Small intestine (tissue), 7 donors: Measurements from ENCODE around the gene SCT. TPM values are rescaled to one million over a fixed set of nuclear protein-coding genes. Genes with fewer than 3 reads are reported as not detected.

Experiments
- DNase-seq, 2 donors: peaks; one replicate each; pipeline versions ENCODE4 v3.0.0 to v3.0.0-alpha.2; 2013
- FAIRE-seq: peaks from 2 replicates; lab custom pipeline; 2012; peaks lifted over from hg19 to GRCh38; lab: Jason Lieb, UNC
- H3K27ac ChIP-seq, 3 donors: one replicate each; pipeline ENCODE4 v1.5.1; 2013; ENCODE audit warnings: low read length in 2 of 3, mild to moderate bottlenecking in 2 of 3, control low read depth in 1 of 3, inconsistent platforms in 1 of 3, low read depth in 1 of 3, moderate library complexity in 1 of 3
- H3K27me3 ChIP-seq, 3 donors: one replicate each; pipeline ENCODE4 v1.6.1; 2013; ENCODE audit warnings: low read length in 3 of 3, inconsistent platforms in 1 of 3; ENCODE audit not compliant: control insufficient read depth in 3 of 3, insufficient read depth in 3 of 3
- H3K36me3 ChIP-seq, 3 donors: one replicate each; pipeline ENCODE4 v1.6.1; 2013; ENCODE audit warnings: low read length in 3 of 3, inconsistent platforms in 1 of 3, low read depth in 1 of 3, mild to moderate bottlenecking in 1 of 3, moderate library complexity in 1 of 3; ENCODE audit not compliant: control insufficient read depth in 3 of 3, insufficient read depth in 2 of 3
- H3K4me1 ChIP-seq, 3 donors: one replicate each; pipeline ENCODE4 v1.6.1; 2013; ENCODE audit warnings: low read length in 2 of 3, inconsistent platforms in 1 of 3, low read depth in 1 of 3, mild to moderate bottlenecking in 1 of 3, moderate library complexity in 1 of 3; ENCODE audit not compliant: control insufficient read depth in 3 of 3, insufficient read depth in 2 of 3
- H3K4me3 ChIP-seq, 3 donors: one replicate each; pipeline ENCODE4 v1.5.1; 2013; ENCODE audit warnings: low read length in 3 of 3, control low read depth in 1 of 3, inconsistent platforms in 1 of 3, low read depth in 1 of 3, mild to moderate bottlenecking in 1 of 3, moderate library complexity in 1 of 3
- H3K9me3 ChIP-seq, 2 donors: one replicate each; pipeline ENCODE4 v1.6.1; 2013; ENCODE audit warnings: low read depth in 1 of 2, low read length in 1 of 2; ENCODE audit not compliant: control insufficient read depth in 2 of 2, insufficient read depth in 1 of 2
- WGBS, 3 donors: extraction: QIAGEN DNeasy Blood & Tissue Kit; methylation state at CpG; one replicate each; pipeline ENCODE4 v1.1.7; 2013; 5-methylcytosine and 5-hydroxymethylcytosine counted together
- polyA plus RNA-seq, 4 donors: library from polyadenylated mRNA; stranded (reverse) in 3 of 4; unstranded in 1 of 4; fragments of 200-250 nt in 3 of 4; fragments of 120-200 nt in 1 of 4; gene quantifications; one replicate each; pipeline versions ENCODE4 v1.2.1 to v1.2.3, GENCODE V29; 2013
- donor health status: healthy with polysubstance abuse.
- donor health status: control.
- donor health status: control.
- donor health status: Bipolar disorder and iron deficiency.
- donor health status: healthy.

SCT gene
- polyA plus RNA-seq, 4 donors = 4.8 to 114 (median 22.3) TPM

DNA sequence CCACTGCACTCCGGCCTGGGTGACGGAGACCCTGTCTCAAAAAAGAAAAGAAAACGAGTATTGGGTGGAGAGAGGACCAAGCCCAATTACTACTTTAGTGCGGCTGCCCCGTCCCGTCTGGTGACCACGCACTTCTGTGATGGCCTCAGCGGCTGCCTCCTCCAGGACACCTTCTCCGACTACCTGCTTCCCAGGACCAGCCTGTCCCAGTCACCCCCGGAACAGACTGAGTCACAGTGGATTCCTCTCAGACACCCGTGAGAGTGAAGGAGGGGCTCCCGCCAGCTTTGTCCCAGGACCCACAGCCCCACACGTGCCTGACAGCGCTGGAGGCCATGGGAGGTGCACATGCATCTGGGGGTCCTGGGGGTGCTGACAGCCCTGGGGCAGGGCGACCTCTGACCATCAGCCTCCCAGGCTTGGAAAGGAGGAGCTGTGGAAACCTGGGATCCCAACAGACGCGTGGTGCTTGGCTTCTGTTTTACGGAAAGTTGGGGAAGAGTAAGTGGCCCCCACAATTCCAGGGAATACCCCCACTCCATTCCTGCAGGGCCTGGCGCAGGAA is 14.9 kb upstream of the SCT start:
- no peak for DNase-seq

DNA sequence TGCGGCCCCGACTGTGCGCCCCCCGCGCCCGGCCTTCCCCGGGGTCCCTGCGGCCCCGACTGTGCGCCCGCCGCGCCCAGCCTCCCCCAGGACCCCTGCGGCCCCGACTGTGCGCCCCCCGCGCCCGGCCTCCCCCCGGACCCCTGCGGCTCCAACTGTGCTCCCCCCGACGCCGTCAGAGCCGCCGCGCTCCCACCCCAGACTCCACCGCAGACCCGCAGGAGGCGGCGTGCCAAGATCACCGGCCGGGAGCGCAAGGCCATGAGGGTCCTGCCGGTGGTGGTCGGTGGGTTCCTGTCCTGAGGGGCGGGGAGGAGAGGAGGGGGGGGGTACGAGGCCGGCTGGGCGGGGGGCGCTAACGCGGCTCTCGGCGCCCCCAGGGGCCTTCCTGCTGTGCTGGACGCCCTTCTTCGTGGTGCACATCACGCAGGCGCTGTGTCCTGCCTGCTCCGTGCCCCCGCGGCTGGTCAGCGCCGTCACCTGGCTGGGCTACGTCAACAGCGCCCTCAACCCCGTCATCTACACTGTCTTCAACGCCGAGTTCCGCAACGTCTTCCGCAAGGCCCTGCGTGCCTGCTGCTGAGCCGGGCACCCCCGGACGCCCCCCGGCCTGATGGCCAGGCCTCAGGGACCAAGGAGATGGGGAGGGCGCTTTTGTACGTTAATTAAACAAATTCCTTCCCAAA is 13.2 kb upstream of the SCT start:
- H3K27me3 ChIP-seq = peaks cover 0 to 45% (median 20%) of the 10 kb centered on the region in 3 donors
- 31 to 72% (median 69%) methylated on average over 19 to 69 of the region's 69 CpGs for WGBS, 3 donors
- DNase-seq (no peak), FAIRE-seq (no peak)
- no peak overlapping the region for H3K4me3 ChIP-seq
- H3K9me3 ChIP-seq = peaks cover 0 to 4% of the 10 kb centered on the region in 2 donors
- no peak overlapping the region for H3K27ac ChIP-seq
- peaks cover 0 to 25% (median 4%) of the 10 kb centered on the region in 3 donors for H3K4me1 ChIP-seq
- H3K36me3 ChIP-seq = peaks cover 0 to 42% (median 0%) of the 10 kb centered on the region in 3 donors

More for the DNA sequence above, 14.9 kb upstream of the SCT start:
- H3K36me3 ChIP-seq = peaks cover 0 to 55% (median 0%) of the 10 kb centered on the region in 3 donors
- peaks cover 0 to 20% (median 3%) of the 10 kb centered on the region in 3 donors for H3K4me1 ChIP-seq
- H3K4me3 ChIP-seq = no peak overlapping the region
- H3K9me3 ChIP-seq = peaks cover 0 to 4% of the 10 kb centered on the region in 2 donors
- FAIRE-seq = no peak
- H3K27me3 ChIP-seq = peaks cover 0 to 30% (median 16%) of the 10 kb centered on the region in 3 donors
- WGBS, 3 donors = 94 to 95% (median 94%) methylated on average over 16 to 19 of the region's 19 CpGs
- H3K27ac ChIP-seq = no peak overlapping the region

DNA sequence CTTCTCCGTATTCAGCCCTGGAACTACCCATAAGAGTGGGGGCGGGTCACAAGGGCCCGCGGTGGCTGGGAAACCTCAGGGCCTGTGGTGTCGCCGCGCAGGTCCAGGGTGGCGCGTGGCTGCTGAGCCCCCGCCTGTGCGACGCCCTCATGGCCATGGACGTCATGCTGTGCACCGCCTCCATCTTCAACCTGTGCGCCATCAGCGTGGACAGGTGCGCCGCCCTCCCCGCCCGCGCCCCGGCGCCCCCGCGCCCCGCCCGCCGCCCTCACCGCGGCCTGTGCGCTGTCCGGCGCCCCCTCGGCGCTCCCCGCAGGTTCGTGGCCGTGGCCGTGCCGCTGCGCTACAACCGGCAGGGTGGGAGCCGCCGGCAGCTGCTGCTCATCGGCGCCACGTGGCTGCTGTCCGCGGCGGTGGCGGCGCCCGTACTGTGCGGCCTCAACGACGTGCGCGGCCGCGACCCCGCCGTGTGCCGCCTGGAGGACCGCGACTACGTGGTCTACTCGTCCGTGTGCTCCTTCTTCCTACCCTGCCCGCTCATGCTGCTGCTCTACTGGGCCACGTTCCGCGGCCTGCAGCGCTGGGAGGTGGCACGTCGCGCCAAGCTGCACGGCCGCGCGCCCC is 12.5 kb upstream of the SCT start:
- WGBS, 3 donors = 9 to 30% (median 11%) methylated on average over 44 to 80 of the region's 80 CpGs
- peak overlapping the region in 1 of 3 donors; percentile 31 for H3K4me3 ChIP-seq
- DNase-seq (peak in 1 of 2 donors; percentile 46), FAIRE-seq (no peak)
- peaks cover 0 to 40% (median 0%) of the 10 kb centered on the region in 3 donors for H3K36me3 ChIP-seq
- peaks cover 0 to 25% (median 4%) of the 10 kb centered on the region in 3 donors for H3K4me1 ChIP-seq
- peaks cover 0 to 4% of the 10 kb centered on the region in 2 donors for H3K9me3 ChIP-seq
- H3K27me3 ChIP-seq = peaks cover 0 to 49% (median 20%) of the 10 kb centered on the region in 3 donors
- no peak overlapping the region for H3K27ac ChIP-seq

DNA sequence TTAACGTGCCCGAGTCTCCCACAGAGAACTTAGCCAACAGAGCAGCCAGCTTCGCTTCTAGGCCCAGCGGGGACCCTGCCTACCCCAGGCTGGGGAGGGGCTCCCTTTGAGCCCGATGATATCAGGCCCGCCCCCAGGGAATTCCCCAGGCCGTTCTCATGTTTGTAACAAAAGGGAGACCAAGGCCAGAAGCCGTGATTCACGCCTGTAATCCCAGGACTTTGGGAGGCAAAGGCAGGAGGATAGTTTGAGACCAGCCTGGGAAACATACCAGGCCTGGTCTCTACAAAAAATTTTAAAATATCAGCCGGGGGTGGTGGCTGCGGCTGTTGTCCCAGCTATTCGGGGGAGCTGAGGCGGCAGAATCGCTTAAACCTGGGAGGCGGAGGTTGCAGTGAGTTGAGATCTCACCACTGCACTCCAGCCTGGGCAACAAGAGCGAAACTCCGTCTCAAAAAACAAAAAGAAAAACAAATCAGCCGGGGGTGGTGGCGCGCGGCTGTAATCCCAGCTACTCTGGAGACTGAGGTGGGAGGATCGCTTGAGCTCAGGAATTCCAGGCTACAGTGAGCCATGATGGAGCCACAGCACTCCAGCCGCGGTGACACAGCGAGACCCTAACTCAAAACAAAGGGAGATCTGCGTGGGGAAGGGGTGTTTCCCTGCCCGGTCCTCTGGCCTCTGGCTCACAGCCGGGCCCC is 11.8 kb upstream of the SCT start:
- peaks cover 0 to 4% of the 10 kb centered on the region in 2 donors for H3K9me3 ChIP-seq
- peaks cover 0 to 34% (median 0%) of the 10 kb centered on the region in 3 donors for H3K36me3 ChIP-seq
- no peak for DNase-seq
- 54 to 77% (median 76%) methylated on average over 28 of the region's 28 CpGs for WGBS, 3 donors
- FAIRE-seq = no peak
- H3K27me3 ChIP-seq = peaks cover 0 to 49% (median 20%) of the 10 kb centered on the region in 3 donors
- no peak overlapping the region for H3K27ac ChIP-seq
- H3K4me1 ChIP-seq = peaks cover 0 to 25% (median 4%) of the 10 kb centered on the region in 3 donors
- no peak overlapping the region for H3K4me3 ChIP-seq

DNA sequence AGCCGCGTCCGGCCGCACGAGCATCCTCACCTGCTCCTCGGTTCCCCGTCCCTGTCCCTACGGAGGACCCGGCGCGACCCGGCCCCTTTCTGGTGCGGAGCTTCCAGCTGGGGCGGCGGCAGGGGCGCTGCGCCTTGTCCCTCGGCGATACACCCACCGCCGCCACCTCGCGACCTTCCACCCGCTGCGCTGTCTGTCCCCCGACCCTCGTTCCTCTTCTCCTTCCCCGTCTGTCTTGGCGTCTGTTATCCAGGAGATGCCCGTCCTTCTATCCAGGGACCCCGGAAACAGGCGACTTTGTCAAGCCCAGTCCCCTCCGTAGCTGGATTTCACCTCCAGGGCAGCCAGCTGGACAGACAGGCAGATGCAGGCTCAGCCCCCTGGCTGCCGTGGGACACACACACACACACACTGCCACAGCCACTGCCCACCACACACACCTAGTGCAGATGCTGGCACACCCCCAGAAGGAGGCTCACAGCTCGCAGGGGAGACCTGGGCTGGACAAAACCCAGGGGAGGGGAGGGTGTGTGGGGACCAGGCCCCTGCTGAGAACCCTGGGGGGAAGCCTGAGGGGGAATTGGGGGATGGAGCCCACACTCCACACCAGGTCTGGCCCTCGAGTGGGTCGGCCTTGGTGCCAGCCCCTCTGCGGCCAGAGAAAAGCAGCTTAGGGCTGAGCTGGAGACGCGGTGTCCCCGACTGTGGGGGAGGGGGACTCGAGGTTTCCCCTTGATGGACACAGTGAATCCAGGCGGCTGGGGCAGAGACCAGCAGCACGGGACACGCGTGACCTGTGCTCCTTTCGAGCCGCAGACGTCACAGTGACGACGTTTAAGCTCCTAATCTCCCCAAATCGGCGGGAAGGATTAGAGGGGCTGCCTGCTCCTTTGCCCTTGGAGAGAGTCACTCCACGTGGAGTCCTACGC is 10.9 kb upstream of the SCT start:
- 30 to 45% (median 37%) methylated on average over 49 to 55 of the region's 55 CpGs for WGBS, 3 donors
- H3K4me3 ChIP-seq = peak overlapping the region in 1 of 3 donors; percentile 41
- H3K27me3 ChIP-seq = peaks cover 0 to 49% (median 20%) of the 10 kb centered on the region in 3 donors
- peaks cover 0 to 4% of the 10 kb centered on the region in 2 donors for H3K9me3 ChIP-seq
- H3K4me1 ChIP-seq = peaks cover 0 to 25% (median 4%) of the 10 kb centered on the region in 3 donors
- H3K27ac ChIP-seq = no peak overlapping the region
- FAIRE-seq (no peak), DNase-seq (no peak)
- H3K36me3 ChIP-seq = peaks cover 0 to 25% (median 0%) of the 10 kb centered on the region in 3 donors

DNA sequence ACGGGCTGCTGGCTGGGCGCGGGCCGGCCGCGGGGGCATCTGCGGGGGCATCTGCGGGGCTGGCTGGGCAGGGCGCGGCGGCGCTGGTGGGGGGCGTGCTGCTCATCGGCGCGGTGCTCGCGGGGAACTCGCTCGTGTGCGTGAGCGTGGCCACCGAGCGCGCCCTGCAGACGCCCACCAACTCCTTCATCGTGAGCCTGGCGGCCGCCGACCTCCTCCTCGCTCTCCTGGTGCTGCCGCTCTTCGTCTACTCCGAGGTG is 10.3 kb upstream of the SCT start:
- H3K9me3 ChIP-seq = peaks cover 0 to 4% of the 10 kb centered on the region in 2 donors
- no peak overlapping the region for H3K27ac ChIP-seq
- H3K36me3 ChIP-seq = peaks cover 0 to 22% (median 0%) of the 10 kb centered on the region in 3 donors
- H3K27me3 ChIP-seq = peaks cover 0 to 49% (median 20%) of the 10 kb centered on the region in 3 donors
- DNase-seq = no peak
- H3K4me3 ChIP-seq = peak overlapping the region in 1 of 3 donors; percentile 41
- no peak for FAIRE-seq
- 2 to 3% (median 2%) methylated on average over 13 to 34 of the region's 34 CpGs for WGBS, 3 donors
- peaks cover 0 to 25% (median 4%) of the 10 kb centered on the region in 3 donors for H3K4me1 ChIP-seq

DNA sequence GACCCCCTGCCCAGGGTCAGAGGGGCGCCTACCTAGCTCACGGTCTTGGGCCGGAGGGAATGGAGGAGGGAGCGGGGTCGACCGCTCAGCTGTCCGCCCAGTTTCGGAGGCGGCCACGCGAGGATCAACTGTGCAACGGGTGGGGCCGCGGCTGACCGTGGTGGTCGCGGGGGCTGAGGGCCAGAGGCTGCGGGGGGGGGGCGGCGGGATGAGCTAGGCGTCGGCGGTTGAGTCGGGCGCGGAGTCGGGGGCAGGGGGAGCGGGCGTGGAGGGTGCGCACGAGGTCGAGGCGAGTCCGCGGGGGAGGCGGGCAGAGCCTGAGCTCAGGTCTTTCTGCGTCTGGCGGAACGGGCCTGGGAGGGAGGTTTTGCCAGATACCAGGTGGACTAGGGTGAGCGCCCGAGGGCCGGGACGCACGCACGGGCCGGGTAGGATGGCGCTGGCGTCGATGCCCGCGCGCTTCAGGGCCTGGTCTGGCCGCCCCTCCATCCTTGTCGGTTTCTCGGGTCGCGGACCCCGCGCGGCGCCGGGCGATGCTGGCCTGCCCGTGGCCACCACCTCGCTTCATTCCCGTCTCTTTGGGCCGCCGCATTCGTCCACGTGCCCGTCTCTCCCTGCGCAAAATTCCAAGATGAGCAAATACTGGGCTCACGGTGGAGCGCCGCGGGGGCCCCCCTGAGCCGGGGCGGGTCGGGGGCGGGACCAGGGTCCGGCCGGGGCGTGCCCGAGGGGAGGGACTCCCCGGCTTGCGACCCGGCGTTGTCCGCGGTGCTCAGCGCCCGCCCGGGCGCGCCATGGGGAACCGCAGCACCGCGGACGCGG is 9.7 kb upstream of the SCT start, which contains the start of gene DRD4:
Gene DRD4, plus strand, starts transcription at position 759 of the 822 bp plus-strand sequence. Its CDS starts 36 bp downstream, at position 795.
- Histone ChIP-seq H3K27ac (no peak within 1 kb of the TSS), H3K36me3 (peaks cover 0 to 16% (median 0%) of the 10 kb centered on the region in 3 donors), H3K9me3 (peaks cover 0 to 4% of the 10 kb centered on the region in 2 donors), H3K4me3 (peak within 1 kb of the TSS in 1 of 3 donors; percentile 41), H3K27me3 (peaks cover 0 to 49% (median 20%) of the 10 kb centered on the region in 3 donors), H3K4me1 (peaks cover 0 to 25% (median 4%) of the 10 kb centered on the region in 3 donors)
- 13 to 15% (median 14%) methylated on average over 72 to 100 of the region's 100 CpGs for WGBS, 3 donors
- DNase-seq (peak in 1 of 2 donors; percentile 64), FAIRE-seq (no peak)
